Measurements from ENCODE around the gene CDR2L.

DNA sequence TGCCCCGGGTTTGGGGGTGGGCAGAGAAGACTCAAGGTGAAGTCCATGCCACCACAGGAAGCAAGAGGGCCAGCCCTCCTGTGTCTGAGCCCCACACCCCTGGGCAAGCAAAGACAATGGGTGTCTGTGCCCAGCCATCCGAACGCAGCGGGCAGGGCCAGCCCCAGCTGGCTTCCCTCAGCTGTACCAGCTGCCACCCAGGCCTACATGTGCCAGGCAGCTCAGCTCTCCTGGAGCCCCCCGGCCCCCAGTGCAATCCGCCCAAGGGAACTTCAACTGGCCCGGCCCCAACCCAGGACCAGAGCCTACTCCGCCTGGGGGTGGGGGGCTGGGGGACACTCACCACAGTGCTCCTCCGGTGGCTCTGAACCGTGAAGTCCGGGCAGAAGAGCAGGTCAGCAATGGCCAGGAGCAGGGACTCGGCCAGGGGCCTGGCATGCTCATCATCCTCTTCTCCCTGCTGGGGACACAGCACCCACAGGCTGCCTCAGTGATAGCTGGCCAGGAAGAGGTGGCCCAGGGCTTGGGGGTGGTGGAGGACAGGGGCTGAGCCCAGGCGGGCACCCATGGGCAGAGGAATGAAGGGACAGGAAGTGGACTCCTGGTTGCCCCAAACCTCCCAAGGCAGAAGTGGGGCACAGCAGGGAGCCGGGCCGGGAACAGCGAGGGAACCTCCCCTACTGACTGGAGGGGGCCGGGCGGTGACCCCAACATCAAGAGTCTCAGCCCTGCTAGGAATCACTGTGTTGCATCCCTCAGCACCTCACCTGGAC, 24.6 kb upstream of the CDR2L start:
- TF ChIP-seq CTCF (IDR thresholded peaks at IDR 0.05; ENCODE audit: low read length) (no peak), EZH2 (IDR thresholded peaks at IDR 0.05; ENCODE audit: borderline replicate concordance, low read length) (no peak)

Measured in OCI-LY1 (cell line).